Renal cortex interstitium (tissue), 11 donors: ENCODE results near the gene EPN2. TPM values are rescaled to one million over a fixed set of nuclear protein-coding genes. Genes with fewer than 3 reads are reported as not detected.
A peak's percentile ranks its signal among the peaks of the same experiment; 100 is the strongest.

Experiments
- DNase-seq, 11 donors: peaks; one replicate each; pipeline ENCODE4 v3.0.0-alpha.2; 2013; ENCODE audit warnings: low read depth in 9 of 11, low spot score in 4 of 11; ENCODE audit errors: extremely low read depth in 1 of 11
- polyA plus RNA-seq, 3 donors: library from polyadenylated mRNA; unstranded; fragments of 120-200 nt; gene quantifications; one replicate each; pipeline ENCODE4 v1.2.1, GENCODE V29; 2013; ENCODE audit not compliant: insufficient read length in 3 of 3

EPN2 gene
- polyA plus RNA-seq, 3 donors, result 45.8 to 52.2 (median 48.6) TPM

- DNase-seq, result no peak
Measured at GRCh38 chr17:19364699-19365498, 127.7 kb downstream of the EPN2 start.

- DNase-seq, result no peak
Measured at GRCh38 chr17:19365499-19365817, 128.3 kb downstream of the EPN2 start.

- DNase-seq, result no peak
Measured at GRCh38 chr17:19365833-19366636, 128.9 kb downstream of the EPN2 start.

- no peak for DNase-seq
Measured at GRCh38 chr17:19366637-19366972, 129.4 kb downstream of the EPN2 start.

GRCh38 chr17:19368229-19368628 lies 131.1 kb downstream of the EPN2 start:
- no peak for DNase-seq

- no peak for DNase-seq
Measured at GRCh38 chr17:19369107-19369778, 132.1 kb downstream of the EPN2 start.

GRCh38 chr17:19369846-19370492 lies 132.8 kb downstream of the EPN2 start:
- DNase-seq, result no peak

GRCh38 chr17:19370493-19370960 lies 133.4 kb downstream of the EPN2 start:
- no peak for DNase-seq

- no peak for DNase-seq
Measured at GRCh38 chr17:19371259-19372010, 134.3 kb downstream of the EPN2 start.

GRCh38 chr17:19372011-19372370 lies 134.8 kb downstream of the EPN2 start:
- DNase-seq, result no peak

GRCh38 chr17:19372439-19372838 lies 135.3 kb downstream of the EPN2 start:
- no peak for DNase-seq

- DNase-seq, result no peak
Measured at GRCh38 chr17:19372866-19373504, 135.8 kb downstream of the EPN2 start.

- DNase-seq, result no peak
Measured at GRCh38 chr17:19374136-19374535, 137.0 kb downstream of the EPN2 start.

GRCh38 chr17:19375732-19376131 lies 138.6 kb downstream of the EPN2 start:
- no peak for DNase-seq

- DNase-seq, result no peak
Measured at GRCh38 chr17:19376811-19377210, 139.6 kb downstream of the EPN2 start.

- peak; percentile 91 to 99 (median 98) for DNase-seq
Measured at GRCh38 chr17:19377602-19378415, 140.6 kb downstream of the EPN2 start.
